Left ventricle myocardium superior (tissue), 1 donor: ENCODE measurements around the gene POLN. TPM values are rescaled to one million over a fixed set of nuclear protein-coding genes. Genes with fewer than 3 reads are reported as not detected.

ENCODE experiments used
- ATAC-seq: fragments of 200-7000 bp; cut with Tn5 transposase; one replicate; pipeline ENCODE4 v1.9.1; 2020; ENCODE audit warnings: mild to moderate bottlenecking, moderate library complexity
- DNase-seq: peaks from one replicate; pipeline ENCODE4 v3.0.0-alpha.2; 2020
- intact Hi-C: fragments of 100-400 bp; cut with micrococcal nuclease; formaldehyde crosslinking; loops from one replicate; pipeline ENCODE4 v1.11.0; 2022
- total RNA-seq: library from RNA; stranded (reverse); fragmentation: NEBNext Ultra II Directional; extraction: Animal tissue kit (Norgen Biotek cat#: 25700); gene quantifications from one replicate; pipeline ENCODE4 v1.2.1, GENCODE V29; 2021
- donor health status: DM: no; HTN: yes; CAD: no; lungs with severe emphysema.

Gene POLN
- total RNA-seq, 1 donor from 2014 or later = 1.9 TPM

GRCh38 chr4:2068566-2068965 is 173.4 kb downstream of the POLN start:
- intact Hi-C loops = no loop called here
- no peak for ATAC-seq
- peak; percentile 23 for DNase-seq

GRCh38 chr4:2068198-2068470 is 173.8 kb downstream of the POLN start:
- DNase-seq (no peak), ATAC-seq (no peak)
- intact Hi-C loops = no loop called here

DNA sequence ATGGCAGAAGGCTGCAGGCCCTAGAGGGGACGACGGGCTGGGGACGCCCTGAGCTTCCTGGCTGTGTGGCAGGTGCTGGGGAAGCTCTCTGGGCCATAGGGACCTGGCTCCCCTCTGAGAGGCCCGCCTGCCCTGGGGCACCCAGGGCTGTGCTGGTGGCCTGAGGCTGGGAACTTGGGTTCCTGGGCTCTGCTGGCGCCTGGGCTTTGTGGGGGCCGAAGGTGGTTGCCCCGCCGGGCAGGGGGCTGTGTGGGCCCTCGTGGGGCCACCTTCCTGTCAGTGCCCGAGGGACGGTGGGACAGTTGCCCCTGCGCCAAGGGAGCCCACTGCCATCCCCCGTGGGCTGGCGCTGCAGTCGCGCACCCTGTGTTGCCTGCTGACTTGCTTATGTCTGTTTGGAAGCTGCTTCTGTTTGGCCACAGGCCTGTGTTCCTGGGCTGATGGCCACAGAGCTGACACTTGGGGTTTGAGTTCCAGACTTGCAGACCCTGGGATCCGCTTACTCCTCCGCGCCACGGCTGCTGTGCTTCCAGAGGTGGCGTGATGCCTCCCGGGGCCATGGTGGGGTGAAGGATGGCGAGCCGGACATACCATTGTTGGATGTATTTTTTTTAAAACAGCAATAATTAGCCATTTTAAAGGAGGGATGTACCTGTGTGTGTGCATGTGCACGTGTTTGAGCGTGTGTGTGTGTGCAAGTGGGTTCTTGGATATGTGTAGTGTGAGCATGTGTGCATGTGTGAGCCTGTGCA is 174.3 kb downstream of the POLN start:
- intact Hi-C loops = no loop called here
- ATAC-seq (no peak), DNase-seq (peak; percentile 21)

- intact Hi-C loops = no loop called here
- DNase-seq (peak; percentile 11), ATAC-seq (no peak)
Observed at GRCh38 chr4:2066571-2067445, 175.1 kb downstream of the POLN start.

GRCh38 chr4:2066011-2066551 is 175.8 kb downstream of the POLN start:
- DNase-seq = peak; percentile 11
- intact Hi-C loops = no loop called here
- no peak for ATAC-seq

GRCh38 chr4:2065106-2065930 is 176.6 kb downstream of the POLN start:
- DNase-seq = peak; percentile 12
- intact Hi-C loops = no loop called here
- no peak for ATAC-seq

- ATAC-seq = no peak
- peak; percentile 22 for DNase-seq
- intact Hi-C loops = no loop called here
Observed at GRCh38 chr4:2064276-2064991, 177.5 kb downstream of the POLN start.

GRCh38 chr4:2063557-2064275 is 178.2 kb downstream of the POLN start:
- ATAC-seq (no peak), DNase-seq (peak; percentile 25)
- intact Hi-C loops = no loop called here

GRCh38 chr4:2062808-2063524 is 179.0 kb downstream of the POLN start:
- no peak for ATAC-seq
- intact Hi-C loops = no loop called here
- peak; percentile 15 for DNase-seq

DNA sequence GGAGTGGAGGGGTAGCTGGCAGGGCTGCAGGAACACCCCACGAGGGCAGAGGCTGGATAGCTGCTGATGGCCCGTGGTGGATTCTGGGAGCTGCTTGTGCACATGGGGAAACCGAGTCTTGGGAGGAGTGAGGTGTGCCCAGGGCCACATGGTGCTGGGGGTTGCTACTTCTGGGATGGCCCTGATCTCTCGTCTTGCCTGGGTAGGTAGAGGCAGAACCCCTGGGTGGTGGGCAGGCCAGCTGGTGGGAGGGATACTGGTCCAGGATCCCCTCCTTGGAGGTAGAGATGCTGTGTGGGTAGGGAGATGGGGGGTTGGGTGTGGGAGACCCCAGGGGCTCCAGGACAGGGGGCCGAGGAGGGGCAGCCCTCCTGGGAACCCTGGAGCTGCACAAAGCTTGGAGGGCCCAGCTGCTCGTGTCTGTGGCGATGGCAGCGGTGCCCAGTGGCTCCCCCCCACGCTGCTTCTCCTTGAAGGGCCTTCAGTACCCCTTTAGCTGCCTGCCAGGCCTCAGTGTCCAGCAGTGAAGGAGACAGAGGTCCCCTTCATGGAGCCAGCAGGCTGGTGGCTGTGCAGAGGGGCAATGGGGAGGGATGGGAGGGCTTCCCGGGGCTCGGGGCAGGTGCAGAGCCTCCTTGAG is 179.6 kb downstream of the POLN start:
- ATAC-seq (no peak), DNase-seq (no peak)
- intact Hi-C loops = no loop called here

DNA sequence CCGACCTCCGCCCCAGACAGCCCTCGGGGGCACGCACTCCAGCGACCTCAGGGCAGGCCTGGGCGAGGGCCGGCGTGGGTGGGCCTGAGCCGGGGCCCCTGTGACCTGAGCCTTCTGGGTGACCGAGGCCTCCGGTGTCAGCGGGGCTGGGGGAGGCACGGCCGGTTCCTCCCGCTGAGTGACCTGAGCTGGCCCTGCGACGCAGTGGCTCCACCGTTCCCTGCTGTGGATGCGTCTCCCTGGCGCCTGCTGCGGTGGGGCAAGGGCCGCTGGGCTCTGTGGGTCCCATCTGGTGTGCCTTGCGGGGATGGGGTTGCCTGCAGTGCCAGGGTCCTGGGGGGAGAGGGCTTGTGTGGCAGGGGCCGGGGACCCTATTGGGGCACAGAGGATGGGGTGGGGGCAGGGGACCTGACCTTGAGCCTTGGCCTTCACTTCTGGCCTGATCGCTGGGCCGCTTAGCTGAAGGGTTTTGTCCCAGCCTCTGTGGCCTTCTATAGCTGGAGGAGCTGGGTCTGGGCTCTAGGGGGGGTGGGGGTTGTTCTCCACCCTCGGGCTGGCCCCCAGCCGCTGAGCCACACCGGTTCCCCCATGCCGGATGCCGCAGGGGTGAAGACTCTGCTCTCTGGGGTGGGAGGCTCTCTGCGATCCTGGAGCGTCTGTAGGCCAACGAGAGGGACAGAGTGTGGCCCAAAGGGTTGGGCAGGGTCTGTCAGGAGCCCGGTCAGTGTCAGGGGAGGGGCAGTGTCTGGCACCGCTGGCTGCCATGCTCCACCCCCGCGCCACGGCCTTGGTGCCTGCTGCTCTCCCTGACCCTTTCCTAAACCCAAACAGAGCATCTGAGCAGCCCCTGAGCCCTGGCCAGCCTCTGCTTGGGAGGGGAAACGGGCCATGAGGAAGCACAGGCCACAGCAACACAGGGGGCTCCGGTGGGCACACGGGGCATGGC is 180.5 kb downstream of the POLN start:
- no peak for ATAC-seq
- intact Hi-C loops = no loop called here
- no peak for DNase-seq

DNA sequence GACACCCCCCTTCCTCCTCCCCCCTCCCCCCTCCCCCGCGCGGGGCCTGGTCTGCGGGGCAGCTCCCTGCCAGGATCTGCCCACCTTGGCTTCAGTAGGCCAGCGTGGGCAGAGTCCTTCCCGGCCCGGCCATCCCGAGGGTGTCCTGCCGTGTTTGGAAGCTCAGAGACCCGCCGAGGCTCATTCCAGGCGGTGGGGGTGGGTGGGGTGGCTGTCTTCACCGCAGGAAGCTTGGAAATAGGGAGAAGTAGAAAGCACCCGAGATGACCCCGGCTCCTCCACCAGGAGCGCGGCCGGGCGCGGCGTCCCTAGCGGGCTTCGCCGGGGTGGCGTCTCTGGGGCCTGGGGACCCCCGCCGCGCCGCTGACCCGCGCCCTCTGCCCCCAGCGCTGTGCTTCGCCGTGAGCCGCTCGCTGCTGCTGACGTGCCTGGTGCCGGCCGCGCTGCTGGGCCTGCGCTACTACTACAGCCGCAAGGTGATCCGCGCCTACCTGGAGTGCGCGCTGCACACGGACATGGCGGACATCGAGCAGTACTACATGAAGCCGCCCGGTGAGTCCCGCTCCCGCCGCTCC is 181.2 kb downstream of the POLN start:
- ATAC-seq = no peak
- peak; percentile 24 for DNase-seq
- intact Hi-C loops = no loop called here

DNA sequence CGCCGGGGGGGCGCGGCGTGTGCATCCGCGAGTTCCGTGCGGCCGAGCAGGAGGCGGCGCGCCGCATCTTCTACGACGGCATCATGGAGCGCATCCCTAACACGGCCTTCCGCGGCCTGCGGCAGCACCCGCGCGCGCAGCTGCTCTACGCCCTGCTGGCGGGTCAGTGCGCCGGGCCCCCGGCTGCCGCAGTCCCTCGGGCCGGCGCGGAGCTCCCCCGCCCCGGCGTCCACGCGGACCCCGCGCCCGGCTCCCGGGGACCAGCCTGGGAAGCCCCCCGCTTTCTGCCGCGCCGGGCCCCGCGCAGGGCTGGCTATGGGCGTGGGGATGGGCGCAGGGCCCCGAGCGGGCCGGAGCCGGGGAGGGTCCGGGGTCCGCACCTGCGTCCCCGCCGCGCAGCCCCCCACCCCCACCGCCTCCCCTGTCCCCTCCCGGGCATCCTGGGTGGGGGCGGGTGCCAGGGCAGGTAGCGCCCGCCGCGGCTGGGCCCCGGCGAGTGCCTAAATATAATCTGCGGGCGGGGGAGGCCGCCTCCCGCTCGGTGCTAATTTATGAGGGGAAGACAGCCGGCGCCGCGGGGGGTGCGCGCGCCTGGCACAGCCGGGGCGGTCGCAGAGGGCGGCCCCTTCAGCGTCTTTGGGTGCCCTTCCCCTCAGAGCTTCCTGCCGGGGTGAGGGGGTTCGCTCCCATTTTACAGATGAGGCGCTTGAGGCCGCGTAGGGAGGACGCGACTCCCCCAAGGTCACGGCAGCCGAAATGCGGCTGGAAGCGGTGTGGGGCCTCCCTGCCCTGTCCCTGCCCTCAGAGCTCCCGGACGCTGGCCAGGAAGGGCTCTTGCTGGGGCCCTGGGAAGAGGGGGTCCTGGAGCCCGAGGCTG is 182.0 kb downstream of the POLN start:
- DNase-seq (peak; percentile 31), ATAC-seq (no peak)
- intact Hi-C loops = no loop called here

DNA sequence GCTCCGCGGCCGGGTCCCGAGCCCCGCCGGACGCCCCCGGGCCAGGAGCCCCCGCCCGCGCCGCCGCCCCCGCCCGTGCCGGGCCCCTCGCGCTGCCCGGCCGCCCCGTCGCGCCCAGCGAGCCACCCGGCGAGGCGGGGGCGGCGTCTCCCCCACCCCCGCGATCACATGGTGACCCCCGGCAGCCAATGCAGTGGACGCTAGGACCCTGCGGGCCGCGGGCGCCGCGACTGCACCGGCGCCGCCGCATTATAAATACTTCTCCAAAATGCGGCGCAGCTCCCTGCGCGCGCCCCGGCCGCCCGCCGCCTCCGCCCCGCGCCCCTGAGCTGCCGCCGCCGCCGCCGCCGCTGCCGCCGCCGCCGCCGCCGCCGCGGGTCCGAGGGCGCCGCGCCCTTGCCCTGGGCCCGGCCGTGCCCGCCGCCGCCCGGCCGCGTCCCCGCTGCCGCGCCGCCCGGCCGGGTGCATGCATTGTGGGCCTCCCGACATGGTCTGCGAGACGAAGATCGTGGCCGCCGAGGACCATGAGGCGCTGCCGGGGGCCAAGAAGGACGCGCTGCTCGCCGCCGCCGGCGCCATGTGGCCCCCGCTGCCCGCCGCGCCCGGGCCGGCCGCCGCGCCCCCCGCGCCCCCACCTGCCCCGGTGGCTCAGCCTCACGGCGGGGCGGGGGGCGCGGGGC is 182.7 kb downstream of the POLN start, which contains the start of gene NAT8L:
NAT8L (plus strand) TSS at position 282 of the 680 bp plus-strand sequence; CDS start at position 467, 185 bp downstream.
- DNase-seq = peak; percentile 55
- peak; percentile 31 for ATAC-seq
- intact Hi-C loops = no loop called here
